TTC549 (cell line): Measurements from ENCODE around the gene GLMN.
"Not testable (repeated sequence)": the region's sequence is repeated elsewhere in the genome, so short reads cannot be mapped to it uniquely, and the experiment has no call there.

Experiments
- FAIRE-seq: peaks from 2 replicates; lab custom pipeline; 2012; peaks lifted over from hg19 to GRCh38; lab: Jason Lieb, UNC

Gene GLMN

GRCh38 chr1:92299477-92300150 is 827 bp upstream of the GLMN start:
- FAIRE-seq: no peak

- no peak for FAIRE-seq
These were observed 594 bp downstream of the GLMN start for GRCh38 chr1:92298213-92298572.

- FAIRE-seq: peak; percentile 94
These were observed 7.3 kb downstream of the GLMN start for GRCh38 chr1:92291372-92291999.

- FAIRE-seq: not testable (repeated sequence)
These were observed 17.4 kb downstream of the GLMN start for GRCh38 chr1:92281411-92281810.

- FAIRE-seq: not testable (repeated sequence)
These were observed 19.0 kb downstream of the GLMN start for GRCh38 chr1:92279781-92280180.

- FAIRE-seq: no peak
These were observed 21.6 kb downstream of the GLMN start for GRCh38 chr1:92277105-92277723.

GRCh38 chr1:92276082-92276481 is 22.7 kb downstream of the GLMN start:
- no peak for FAIRE-seq

- FAIRE-seq: no peak
These were observed 23.8 kb downstream of the GLMN start for GRCh38 chr1:92274939-92275338.

GRCh38 chr1:92273039-92273438 is 25.7 kb downstream of the GLMN start:
- FAIRE-seq: no peak

GRCh38 chr1:92262516-92262915 is 36.3 kb downstream of the GLMN start:
- no peak for FAIRE-seq

- no peak for FAIRE-seq
These were observed 39.4 kb downstream of the GLMN start for GRCh38 chr1:92259350-92259749.

- not testable (repeated sequence) for FAIRE-seq
These were observed 44.1 kb downstream of the GLMN start for GRCh38 chr1:92254714-92255113.

- FAIRE-seq: no peak
These were observed 54.4 kb downstream of the GLMN start for GRCh38 chr1:92244376-92244775.

- FAIRE-seq: no peak
These were observed 58.8 kb downstream of the GLMN start for GRCh38 chr1:92240034-92240433.

- no peak for FAIRE-seq
These were observed 68.1 kb downstream of the GLMN start for GRCh38 chr1:92230736-92231135.

- no peak for FAIRE-seq
These were observed 70.4 kb downstream of the GLMN start for GRCh38 chr1:92228401-92228800.

- FAIRE-seq: no peak
These were observed 79.8 kb downstream of the GLMN start for GRCh38 chr1:92219028-92219427.

GRCh38 chr1:92218559-92218958 is 80.2 kb downstream of the GLMN start:
- FAIRE-seq: no peak

- no peak for FAIRE-seq
These were observed 81.1 kb downstream of the GLMN start, which contains the start of gene C1orf146 for GRCh38 chr1:92217721-92218120. Gene C1orf146, plus strand, starts transcription at chr1:92217915. Its CDS starts 13,506 bp downstream, at chr1:92231421.

GRCh38 chr1:92211166-92211565 is 87.6 kb downstream of the GLMN start:
- no peak for FAIRE-seq

- no peak for FAIRE-seq
These were observed 88.1 kb downstream of the GLMN start for GRCh38 chr1:92210701-92211100.

GRCh38 chr1:92203105-92203504 is 95.7 kb downstream of the GLMN start:
- no peak for FAIRE-seq

GRCh38 chr1:92201973-92202372 is 96.8 kb downstream of the GLMN start:
- FAIRE-seq: no peak
